Stimulated activated CD8-positive, alpha-beta memory T cell treated with anti-CD3 and anti-CD28 coated beads, Interleukin-4, amount 100 ng/mL, for 24 hours (primary cell): Measurements from ENCODE around the gene GRIN1.

ENCODE experiments used
- DNase-seq: peaks from one replicate; pipeline ENCODE4 v3.0.0-alpha.2; 2020; ENCODE audit warnings: low read depth

Gene GRIN1

DNA sequence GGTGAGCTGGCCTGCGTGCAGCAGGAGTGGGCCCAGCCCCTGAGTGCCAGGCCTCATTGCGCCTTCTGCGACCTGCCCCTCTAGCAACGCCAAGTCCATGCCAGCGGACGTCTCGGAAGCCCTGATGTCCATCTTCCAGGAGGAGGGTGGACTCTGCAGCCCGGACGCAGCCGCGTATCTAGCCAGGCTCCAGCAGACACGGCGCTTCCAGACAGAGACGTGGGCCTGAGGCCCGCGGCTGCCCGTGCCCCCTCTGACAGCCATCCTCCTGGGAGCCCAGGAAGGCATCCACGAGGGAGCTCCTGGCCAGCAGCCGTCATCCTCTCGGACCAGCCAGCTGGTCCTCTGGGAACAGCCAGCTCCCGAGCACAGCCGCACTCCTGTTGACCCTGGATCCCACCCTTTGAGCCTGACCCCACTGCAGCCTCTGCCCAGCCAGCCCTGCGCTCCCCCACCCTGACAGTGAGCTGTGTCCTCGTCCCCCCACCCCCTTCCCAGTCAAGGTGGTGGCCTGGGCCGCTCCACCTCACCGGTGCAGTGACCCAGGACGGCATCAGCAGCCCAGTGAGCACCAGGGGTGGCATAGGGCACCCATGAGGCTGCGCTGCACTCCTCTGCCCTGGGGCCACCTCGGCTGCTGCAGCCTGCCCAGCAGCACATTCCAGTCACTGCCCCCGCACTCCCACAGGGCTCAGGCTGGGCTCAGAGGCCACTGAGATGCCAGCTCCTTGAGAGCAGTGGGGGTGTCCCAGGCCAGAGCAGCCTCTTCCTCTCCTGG is 77.4 kb downstream of the GRIN1 start:
- DNase-seq = no peak

- DNase-seq = no peak
These were observed 78.6 kb downstream of the GRIN1 start for GRCh38 chr9:137217276-137218211.

- no peak for DNase-seq
These were observed 79.3 kb downstream of the GRIN1 start for GRCh38 chr9:137218212-137218753.
